ENCODE measurements around the gene SKA2. TPM values are rescaled to one million over a fixed set of nuclear protein-coding genes. Genes with fewer than 3 reads are reported as not detected.

Gene SKA2
- total and polyA plus RNA-seq, 2 of the 8 experiments (the other 6 are each of a cell fraction or from before 2014, with no cell fraction given), result 15.6 to 95.8 TPM

DNA sequence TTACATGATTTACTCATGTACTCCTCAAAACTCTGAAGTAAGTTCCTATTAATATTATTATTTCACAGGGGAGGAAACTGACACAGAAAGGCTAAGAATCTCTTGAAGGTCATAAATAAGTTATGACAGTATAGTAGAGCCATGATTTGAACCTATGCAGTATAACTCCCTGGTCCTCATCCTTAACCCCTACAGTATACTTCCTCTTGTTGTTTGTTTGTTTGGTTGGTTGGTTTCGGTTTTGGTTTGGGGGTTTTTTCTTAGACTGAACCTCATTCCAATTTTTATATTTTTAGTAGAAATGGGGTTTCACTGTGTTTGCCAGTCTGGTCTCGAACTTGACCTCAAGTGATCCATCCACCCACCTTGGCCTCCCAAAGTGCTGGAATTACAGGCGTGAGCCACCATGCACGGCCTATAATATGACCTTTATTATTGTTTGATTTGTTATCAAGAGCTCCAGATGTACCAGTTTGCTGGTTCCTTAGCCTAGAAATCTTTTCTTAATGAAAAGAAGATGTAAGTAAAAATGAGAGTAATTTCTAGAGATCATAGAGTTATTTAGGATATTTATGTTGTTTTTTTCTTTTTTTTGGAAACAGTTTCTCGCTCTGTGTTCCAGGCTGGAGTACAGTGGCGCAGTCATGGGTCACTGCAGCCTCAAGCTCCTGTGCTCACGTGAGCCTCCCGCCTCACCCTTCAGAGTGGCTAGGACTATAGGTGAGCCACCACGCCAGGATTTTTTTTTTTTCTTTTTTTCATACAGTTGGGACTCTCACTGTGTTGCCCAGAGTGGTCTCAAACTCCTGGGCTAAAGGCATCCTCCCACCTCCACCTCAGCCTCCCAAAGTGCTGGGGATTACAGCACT lies 5.4 kb upstream of the SKA2 start (continued):
- no peak for TF ChIP-seq JUND (IDR thresholded peaks at IDR 0.05; ENCODE audit: low read length)
